ENCODE results near the gene FUT2. TPM values are rescaled to one million over a fixed set of nuclear protein-coding genes. Genes with fewer than 3 reads are reported as not detected.
"Not testable (repeated sequence)": the region's sequence is repeated elsewhere in the genome, so short reads cannot be mapped to it uniquely, and the experiment has no call there.

The FUT2 gene
- total and polyA plus RNA-seq, 2 donors (not counting 1 experiment from before 2014, with no cell fraction given): not detected

GRCh38 chr19:48676887-48677286, 18.9 kb upstream of the FUT2 start:
- ChIA-PET POLR2A (no interaction called here), CTCF (interaction anchor here (1.7 to 5.4 kb wide), 3 partner anchors 32 to 165 kb away, joined by 5 to 51 read pairs (median 7); partner anchors contain the start of gene CA11)
- DNase-seq (no peak), ATAC-seq (ENCODE audit: low read depth) (no peak)
- H3K4me2 ChIP-seq (replicated peaks; ENCODE audit: low read depth, low read length, poor library complexity, severe bottlenecking): no peak overlapping the region
- H3K4me3 Mint-ChIP-seq: no peak overlapping the region
- no peak overlapping the region for H3K9ac ChIP-seq (ENCODE audit: low read length)
- H3K27me3 Mint-ChIP-seq: peaks cover 6% of the 10 kb centered on the region
- TF ChIP-seq EZH2 (IDR thresholded peaks at IDR 0.05; ENCODE audit: borderline replicate concordance, insufficient read depth, low read depth, low read length, poor library complexity, severe bottlenecking): no peak
- no peak for TF ChIP-seq CTCF (IDR thresholded peaks at IDR 0.05)
- H3K36me3 ChIP-seq (replicated peaks in 1 of 2; ENCODE audit: control extremely low read depth in 1 of 2, control insufficient read depth in 1 of 2, extremely low read depth in 1 of 2, insufficient read depth in 2 of 2, low read length in 1 of 2): no peaks in the 10 kb centered on the region
- H3K27me3 ChIP-seq (replicated peaks in 1 of 4; ENCODE audit: control extremely low read depth in 1 of 4, control insufficient read depth in 3 of 4, insufficient read depth in 4 of 4, low read length in 3 of 4): no peaks in the 10 kb centered on the region
- peaks cover 4 to 10% of the 10 kb centered on the region in 2 donors for H3K4me1 ChIP-seq (ENCODE audit: control insufficient read depth in 2 of 2, insufficient read depth in 2 of 2, low read length in 2 of 2)
- H3K4me3 ChIP-seq (ENCODE audit: control extremely low read depth in 1 of 5, extremely low read depth in 1 of 5, insufficient read depth in 1 of 5, low read depth in 2 of 5, low read length in 4 of 5): no peak overlapping the region
- H2AFZ ChIP-seq (ENCODE audit: insufficient read depth, low read depth, low read length, poor library complexity, severe bottlenecking): no peak overlapping the region
- intact Hi-C loops (cut with micrococcal nuclease): no loop called here
- H3K79me2 ChIP-seq (ENCODE audit: control insufficient read depth, insufficient read depth, low read length): no peaks in the 10 kb centered on the region
- WGBS (ENCODE audit: insufficient coverage): 92% methylated on average over 13 of the region's 13 CpGs
- no peaks in the 10 kb centered on the region for H4K20me1 ChIP-seq (ENCODE audit: control insufficient read depth, insufficient read depth, low read length, poor library complexity, severe bottlenecking)
- peaks cover 6% of the 10 kb centered on the region for H3K4me1 Mint-ChIP-seq
- no peaks in the 10 kb centered on the region for H3K9me3 Mint-ChIP-seq (ENCODE audit: insufficient read depth)
- H3K27ac ChIP-seq (ENCODE audit: low read length in 2 of 2): no peak overlapping the region
- no peak overlapping the region for H3K27ac Mint-ChIP-seq
- H3K9me3 ChIP-seq (ENCODE audit: control extremely low read depth in 1 of 3, control insufficient read depth in 2 of 3, insufficient read depth in 1 of 3, low read length in 2 of 3): no peaks in the 10 kb centered on the region

GRCh38 chr19:48678201-48678600, 17.6 kb upstream of the FUT2 start:
- Mint-ChIP-seq H3K27me3 (peaks cover 6% of the 10 kb centered on the region), H3K27ac (no peak overlapping the region), H3K9me3 (ENCODE audit: insufficient read depth) (no peaks in the 10 kb centered on the region), H3K4me1 (peaks cover 6% of the 10 kb centered on the region), H3K4me3 (no peak overlapping the region)
- DNase-seq (no peak), ATAC-seq (ENCODE audit: low read depth) (no peak)
- Histone ChIP-seq H3K9me3 (ENCODE audit: control extremely low read depth in 1 of 3, control insufficient read depth in 2 of 3, insufficient read depth in 1 of 3, low read length in 2 of 3) (no peaks in the 10 kb centered on the region), H3K79me2 (ENCODE audit: control insufficient read depth, insufficient read depth, low read length) (no peaks in the 10 kb centered on the region), H3K4me3 (ENCODE audit: control extremely low read depth in 1 of 5, extremely low read depth in 1 of 5, insufficient read depth in 1 of 5, low read depth in 2 of 5, low read length in 4 of 5) (no peak overlapping the region), H3K4me2 (replicated peaks; ENCODE audit: low read depth, low read length, poor library complexity, severe bottlenecking) (no peak overlapping the region), H2AFZ (ENCODE audit: insufficient read depth, low read depth, low read length, poor library complexity, severe bottlenecking) (no peak overlapping the region), H3K27ac (ENCODE audit: low read length in 2 of 2) (no peak overlapping the region), H4K20me1 (ENCODE audit: control insufficient read depth, insufficient read depth, low read length, poor library complexity, severe bottlenecking) (no peaks in the 10 kb centered on the region), H3K4me1 (ENCODE audit: control insufficient read depth in 2 of 2, insufficient read depth in 2 of 2, low read length in 2 of 2) (peaks cover 4 to 10% of the 10 kb centered on the region in 2 donors), H3K36me3 (replicated peaks in 1 of 2; ENCODE audit: control extremely low read depth in 1 of 2, control insufficient read depth in 1 of 2, extremely low read depth in 1 of 2, insufficient read depth in 2 of 2, low read length in 1 of 2) (no peaks in the 10 kb centered on the region), H3K27me3 (replicated peaks in 1 of 4; ENCODE audit: control extremely low read depth in 1 of 4, control insufficient read depth in 3 of 4, insufficient read depth in 4 of 4, low read length in 3 of 4) (no peaks in the 10 kb centered on the region), H3K9ac (ENCODE audit: low read length) (no peak overlapping the region)
- WGBS (ENCODE audit: insufficient coverage): 90% methylated on average over 2 of the region's 4 CpGs
- TF ChIP-seq CTCF (IDR thresholded peaks at IDR 0.05): no peak
- TF ChIP-seq EZH2 (IDR thresholded peaks at IDR 0.05; ENCODE audit: borderline replicate concordance, insufficient read depth, low read depth, low read length, poor library complexity, severe bottlenecking): no peak
- CTCF ChIA-PET: interaction anchor here (1.3 to 5.4 kb wide), 4 partner anchors 15 to 158 kb away, joined by 3 to 51 read pairs (median 4); partner anchors contain the start of genes CA11 and HSD17B14
- POLR2A ChIA-PET: interaction anchor here (0.5 kb wide), 1 partner anchor 52 kb away, joined by 5 read pairs; no protein-coding TSS in a partner anchor
- intact Hi-C loops (cut with micrococcal nuclease): no loop called here

GRCh38 chr19:48680006-48680405, 15.8 kb upstream of the FUT2 start:
- ATAC-seq (ENCODE audit: low read depth); H3K36me3 ChIP-seq (replicated peaks in 1 of 2; ENCODE audit: control extremely low read depth in 1 of 2, control insufficient read depth in 1 of 2, extremely low read depth in 1 of 2, insufficient read depth in 2 of 2, low read length in 1 of 2); H3K4me3 Mint-ChIP-seq; H3K4me3 ChIP-seq (ENCODE audit: control extremely low read depth in 1 of 5, extremely low read depth in 1 of 5, insufficient read depth in 1 of 5, low read depth in 2 of 5, low read length in 4 of 5); H3K27me3 Mint-ChIP-seq; H2AFZ ChIP-seq (ENCODE audit: insufficient read depth, low read depth, low read length, poor library complexity, severe bottlenecking); H3K27ac Mint-ChIP-seq; H3K27me3 ChIP-seq (replicated peaks in 1 of 4; ENCODE audit: control extremely low read depth in 1 of 4, control insufficient read depth in 3 of 4, insufficient read depth in 4 of 4, low read length in 3 of 4); POLR2A ChIA-PET; DNase-seq; H3K4me1 ChIP-seq (ENCODE audit: control insufficient read depth in 2 of 2, insufficient read depth in 2 of 2, low read length in 2 of 2); H3K4me1 Mint-ChIP-seq; H3K79me2 ChIP-seq (ENCODE audit: control insufficient read depth, insufficient read depth, low read length); H3K9ac ChIP-seq (ENCODE audit: low read length); H3K27ac ChIP-seq (ENCODE audit: low read length in 2 of 2); H3K9me3 ChIP-seq (ENCODE audit: control extremely low read depth in 1 of 3, control insufficient read depth in 2 of 3, insufficient read depth in 1 of 3, low read length in 2 of 3); CTCF ChIA-PET; H3K4me2 ChIP-seq (replicated peaks; ENCODE audit: low read depth, low read length, poor library complexity, severe bottlenecking); H4K20me1 ChIP-seq (ENCODE audit: control insufficient read depth, insufficient read depth, low read length, poor library complexity, severe bottlenecking); H3K9me3 Mint-ChIP-seq (ENCODE audit: insufficient read depth); intact Hi-C loops (cut with micrococcal nuclease): not testable (repeated sequence)
- WGBS (ENCODE audit: insufficient coverage): 87% methylated on average over 6 of the region's 19 CpGs
